ENCODE data around the gene LDLRAD1.

GRCh38 chr1:54046671-54047383, 28.8 kb upstream of the LDLRAD1 start:
- TF ChIP-seq CTCF (IDR thresholded peaks at IDR 0.05) (no peak), POLR2A (IDR thresholded peaks at IDR 0.05) (no peak), POLR2AphosphoS5 (IDR thresholded peaks at IDR 0.05) (no peak)
